Adrenal gland (tissue), 12 donors: ENCODE measurements around the gene PSMG4. TPM values are rescaled to one million over a fixed set of nuclear protein-coding genes. Genes with fewer than 3 reads are reported as not detected.

Source experiments
- DNase-seq, 7 donors: peaks; one replicate each; pipeline ENCODE4 v3.0.0-alpha.2; 2019 to 2020
- H3K27ac ChIP-seq, 5 donors: fragments of 200-600 bp; sonication (generic) in 4 of 5; 1 replicate in 3 of 5; 2 replicates in 2 of 5; pipeline versions ENCODE4 v1.5.1 to v1.8.0; 2016 to 2020; ENCODE audit warnings: mild to moderate bottlenecking in 1 of 5
- H3K27me3 ChIP-seq: fragments of 200-600 bp; 2 replicates; pipeline ENCODE4 v1.8.0; 2021
- H3K36me3 ChIP-seq, 2 donors: fragments of 200-600 bp; replicated peaks in 1 of 2; 1 replicate in 1 of 2; 2 replicates in 1 of 2; pipeline versions ENCODE4 v1.5.1 to v1.8.0; 2018 to 2022
- H3K4me1 ChIP-seq, 2 donors: fragments of 200-600 bp; replicated peaks in 1 of 2; 1 replicate in 1 of 2; 2 replicates in 1 of 2; pipeline versions ENCODE4 v1.5.1 to v1.8.0; 2018 to 2021
- H3K4me3 ChIP-seq, 4 donors: fragments of 200-600 bp; sonication (generic) in 3 of 4; one replicate each; pipeline ENCODE4 v1.5.1; 2016 to 2018
- H3K9me3 ChIP-seq, 3 donors: fragments of 200-600 bp; sonication (generic) in 1 of 3; replicated peaks in 1 of 3; 1 replicate in 2 of 3; 2 replicates in 1 of 3; pipeline versions ENCODE4 v1.5.1 to v1.8.0; 2016 to 2021
- CTCF ChIP-seq, 6 experiments: fragments of 450-650 bp in 4 of 6; fragments of 200-600 bp in 2 of 6; sonication (generic) in 1 of 6; IDR thresholded peaks; 1 replicate in 5 of 6; 2 replicates in 1 of 6; pipeline versions ENCODE4 v1.5.1 to v1.8.0; 2016 to 2021; ENCODE audit warnings: antibody characterized with exemption in 6 of 6, mild to moderate bottlenecking in 2 of 6, moderate library complexity in 1 of 6
- POLR2A ChIP-seq, 2 donors: fragments of 450-650 bp; IDR thresholded peaks; one replicate each; pipeline ENCODE4 v1.6.1; 2017; ENCODE audit warnings: antibody characterized with exemption in 2 of 2, mild to moderate bottlenecking in 2 of 2, moderate library complexity in 1 of 2
- WGBS, 4 donors: extraction: QIAGEN DNeasy Blood & Tissue Kit in 2 of 4; methylation state at CpG; one replicate each; pipeline versions ENCODE4 v1.1.5 to v1.1.7; 2013 to 2017; 5-methylcytosine and 5-hydroxymethylcytosine counted together
- intact Hi-C, 2 donors: fragments of 100-400 bp; cut with DNase I; formaldehyde crosslinking; loops; one replicate each; pipeline versions ENCODE4 v1.14.1 to v1.15.0; 2022 to 2023
- polyA plus RNA-seq, 3 donors: library from polyadenylated mRNA; stranded (reverse); fragments of 200-250 nt in 2 of 3; fragments of 350-450 nt in 1 of 3; fragmentation: Illumina TruSeq in 1 of 3; extraction: RNeasy Lipid Tissue Mini Kit (QIAGEN cat#74804) in 1 of 3; gene quantifications; one replicate each; pipeline ENCODE4 v1.2.3, GENCODE V29; 2013 to 2014
- total RNA-seq, 9 donors: library from RNA; depleted of rRNA in 4 of 9; stranded (reverse); fragments of >200 nt in 4 of 9; fragments of 120-200 nt in 1 of 9; fragmentation: NEBNext Ultra II Directional in 1 of 9; extraction: Animal tissue kit (Norgen Biotek cat#: 25700) in 1 of 9; gene quantifications; one replicate each; pipeline versions ENCODE4 v1.1.0 to v1.2.4, GENCODE V29; 2013 to 2023
- donor health status: healthy with polysubstance abuse.
- donor health status: Bipolar disorder and iron deficiency.
- donor health status: DM: yes; HTN: yes; CAD: no.
- donor health status: DM: no; HTN: no; CAD: no.
- donor health status: DM: no; HTN: no; CAD: no.
- donor health status: DM: yes; HTN: yes; CAD: no.

PSMG4 gene
- total and polyA plus RNA-seq, 12 donors = 4.9 to 87.5 (median 20.0) TPM

- TF ChIP-seq POLR2A (IDR thresholded peaks at IDR 0.05) (no peak), CTCF (IDR thresholded peaks at IDR 0.05) (no peak)
- intact Hi-C loops = no loop called here
- DNase-seq = no peak
- H3K4me3 ChIP-seq = no peak overlapping the region
- WGBS, 4 donors = 87 to 97% (median 93%) methylated on average over 7 of the region's 7 CpGs
- H3K27ac ChIP-seq = no peak overlapping the region
- H3K27me3 ChIP-seq = no peaks in the 10 kb centered on the region
- H3K36me3 ChIP-seq = no peaks in the 10 kb centered on the region
- no peaks in the 10 kb centered on the region for H3K4me1 ChIP-seq
- no peaks in the 10 kb centered on the region for H3K9me3 ChIP-seq
Measured at GRCh38 chr6:3314176-3314575, 55.4 kb downstream of the PSMG4 start.

- 86 to 92% (median 87%) methylated on average over 19 to 20 of the region's 20 CpGs for WGBS, 4 donors
Measured at GRCh38 chr6:3314621-3315467, 56.1 kb downstream of the PSMG4 start.

GRCh38 chr6:3315841-3316240, 57.1 kb downstream of the PSMG4 start:
- no peak overlapping the region for H3K27ac ChIP-seq
- DNase-seq = no peak
- no peaks in the 10 kb centered on the region for H3K9me3 ChIP-seq
- intact Hi-C loops = no loop called here
- no peaks in the 10 kb centered on the region for H3K27me3 ChIP-seq
- no peaks in the 10 kb centered on the region for H3K36me3 ChIP-seq
- 84 to 90% (median 87%) methylated on average over 8 of the region's 8 CpGs for WGBS, 4 donors
- no peak overlapping the region for H3K4me3 ChIP-seq
- TF ChIP-seq CTCF (IDR thresholded peaks at IDR 0.05) (no peak), POLR2A (IDR thresholded peaks at IDR 0.05) (no peak)
- H3K4me1 ChIP-seq = no peaks in the 10 kb centered on the region

More at GRCh38 chr6:3314621-3315467, 56.1 kb downstream of the PSMG4 start:
- Histone ChIP-seq H3K27ac (no peak overlapping the region), H3K27me3 (no peaks in the 10 kb centered on the region), H3K36me3 (no peaks in the 10 kb centered on the region), H3K4me1 (no peaks in the 10 kb centered on the region), H3K9me3 (no peaks in the 10 kb centered on the region), H3K4me3 (no peak overlapping the region)
- TF ChIP-seq CTCF (IDR thresholded peaks at IDR 0.05) (no peak), POLR2A (IDR thresholded peaks at IDR 0.05) (no peak)
- no peak for DNase-seq
- intact Hi-C loops = no loop called here

GRCh38 chr6:3316331-3316730, 57.6 kb downstream of the PSMG4 start:
- DNase-seq = peak in 1 of 7 donors; percentile 18
- 85 to 93% (median 91%) methylated on average over 9 of the region's 9 CpGs for WGBS, 4 donors
- intact Hi-C loops = no loop called here
- Histone ChIP-seq H3K9me3 (no peaks in the 10 kb centered on the region), H3K4me1 (no peaks in the 10 kb centered on the region), H3K27me3 (no peaks in the 10 kb centered on the region), H3K27ac (no peak overlapping the region), H3K36me3 (no peaks in the 10 kb centered on the region), H3K4me3 (no peak overlapping the region)
- TF ChIP-seq CTCF (IDR thresholded peaks at IDR 0.05) (no peak), POLR2A (IDR thresholded peaks at IDR 0.05) (no peak)
